B cell (primary cell): ENCODE results near the gene RPTOR. TPM values are rescaled to one million over a fixed set of nuclear protein-coding genes. Genes with fewer than 3 reads are reported as not detected.

ENCODE experiments used
- ATAC-seq: fragments of 200-7000 bp; cut with Tn5 transposase; one replicate; pipeline ENCODE4 v1.10.0; 2021; ENCODE audit warnings: low read depth, mild to moderate bottlenecking, moderate number of reproducible peaks, moderate library complexity
- CTCF ChIA-PET: fragments of 350-600 bp; sonication (Branson Sonifier 250); formaldehyde crosslinking; loops from one replicate; lab custom pipeline; 2021; ENCODE audit warnings: antibody characterized with exemption, inconsistent platforms; lab: Charles Lee
- POLR2A ChIA-PET: fragments of 350-600 bp; sonication (Branson Sonifier 250); formaldehyde crosslinking; loops from one replicate; lab custom pipeline; 2021; ENCODE audit warnings: antibody characterized with exemption; lab: Charles Lee
- DNase-seq: peaks from one replicate; pipeline ENCODE4 v3.0.0; 2013
- H2AFZ ChIP-seq: 2 replicates; pipeline ENCODE4 v1.6.1; 2012; ENCODE audit warnings: mild to moderate bottlenecking, low read depth, low read length; ENCODE audit not compliant: insufficient read depth, poor library complexity, severe bottlenecking
- H3K27ac ChIP-seq, 2 donors: 1 replicate in 1 of 2; 2 replicates in 1 of 2; pipeline ENCODE4 v1.5.1; 2012 to 2013; ENCODE audit warnings: low read length in 2 of 2, mild to moderate bottlenecking in 2 of 2, moderate library complexity in 1 of 2
- H3K27me3 ChIP-seq, 4 experiments: fragments of 200-600 bp in 1 of 4; sonication (generic) in 1 of 4; replicated peaks in 1 of 4; 1 replicate in 2 of 4; 2 replicates in 2 of 4; pipeline versions ENCODE4 v1.6.1 to v1.7.0; 2013 to 2016; ENCODE audit warnings: low read length in 3 of 4, mild to moderate bottlenecking in 2 of 4, mixed read lengths in 1 of 4, moderate library complexity in 1 of 4; ENCODE audit not compliant: insufficient read depth in 4 of 4, control insufficient read depth in 3 of 4; ENCODE audit errors: control extremely low read depth in 1 of 4
- H3K36me3 ChIP-seq, 2 experiments: replicated peaks in 1 of 2; 1 replicate in 1 of 2; 2 replicates in 1 of 2; pipeline versions ENCODE4 v1.6.1 to v1.7.1; 2013; ENCODE audit warnings: low read length in 1 of 2; ENCODE audit not compliant: insufficient read depth in 2 of 2, control insufficient read depth in 1 of 2; ENCODE audit errors: control extremely low read depth in 1 of 2, extremely low read depth in 1 of 2
- H3K4me1 ChIP-seq, 2 donors: fragments of 200-600 bp in 1 of 2; sonication (generic) in 1 of 2; 1 replicate in 1 of 2; 2 replicates in 1 of 2; pipeline versions ENCODE4 v1.5.1 to v1.6.1; 2013 to 2017; ENCODE audit warnings: low read length in 2 of 2; ENCODE audit not compliant: control insufficient read depth in 2 of 2, insufficient read depth in 2 of 2
- H3K4me2 ChIP-seq: replicated peaks from 2 replicates; pipeline ENCODE3; 2012; ENCODE audit warnings: mild to moderate bottlenecking, low read depth, low read length; ENCODE audit not compliant: poor library complexity, severe bottlenecking
- H3K4me3 ChIP-seq, 5 experiments: fragments of 200-600 bp in 1 of 5; sonication (generic) in 1 of 5; 1 replicate in 3 of 5; 2 replicates in 2 of 5; pipeline versions ENCODE4 v1.5.1 to v1.7.0; 2011 to 2016; ENCODE audit warnings: low read length in 4 of 5, mild to moderate bottlenecking in 4 of 5, low read depth in 2 of 5, control low read depth in 1 of 5, moderate library complexity in 1 of 5; ENCODE audit not compliant: insufficient read depth in 1 of 5; ENCODE audit errors: control extremely low read depth in 1 of 5, extremely low read depth in 1 of 5
- H3K79me2 ChIP-seq: fragments of 200-600 bp; sonication (generic); one replicate; pipeline ENCODE4 v1.6.0; 2016; ENCODE audit warnings: low read length; ENCODE audit not compliant: control insufficient read depth, insufficient read depth
- H3K9ac ChIP-seq: fragments of 200-600 bp; sonication (generic); 2 replicates; pipeline ENCODE4 v1.6.1; 2017; ENCODE audit warnings: mild to moderate bottlenecking, low read length, moderate library complexity
- H3K9me3 ChIP-seq, 3 donors: one replicate each; pipeline versions ENCODE4 v1.6.1 to v1.7.1; 2013; ENCODE audit warnings: low read length in 2 of 3; ENCODE audit not compliant: control insufficient read depth in 2 of 3, insufficient read depth in 1 of 3; ENCODE audit errors: control extremely low read depth in 1 of 3
- H4K20me1 ChIP-seq: 2 replicates; pipeline ENCODE4 v1.6.0; 2012; ENCODE audit warnings: mild to moderate bottlenecking, low read length; ENCODE audit not compliant: insufficient read depth, control insufficient read depth, poor library complexity, severe bottlenecking
- H3K27ac Mint-ChIP-seq: one replicate; pipeline ENCODE4 v1.8.0; 2021; ENCODE audit warnings: mixed read lengths
- H3K27me3 Mint-ChIP-seq: one replicate; pipeline ENCODE4 v1.8.0; 2021; ENCODE audit warnings: mixed read lengths
- H3K4me1 Mint-ChIP-seq: one replicate; pipeline ENCODE4 v1.8.0; 2021; ENCODE audit warnings: mixed read lengths
- H3K4me3 Mint-ChIP-seq: one replicate; pipeline ENCODE4 v1.8.0; 2021; ENCODE audit warnings: mixed read lengths
- H3K9me3 Mint-ChIP-seq: one replicate; pipeline ENCODE4 v1.8.0; 2022; ENCODE audit warnings: mixed read lengths; ENCODE audit not compliant: insufficient read depth
- CTCF ChIP-seq: fragments of 200-600 bp; IDR thresholded peaks from one replicate; pipeline ENCODE4 v1.8.0; 2022; ENCODE audit warnings: antibody characterized with exemption, mild to moderate bottlenecking
- EZH2 ChIP-seq: IDR thresholded peaks from 2 replicates; pipeline ENCODE4 v1.6.1; 2012; ENCODE audit warnings: borderline replicate concordance, low read depth, mild to moderate bottlenecking, moderate library complexity, low read length; ENCODE audit not compliant: insufficient read depth, poor library complexity, severe bottlenecking
- WGBS: methylation state at CpG from one replicate; pipeline ENCODE4 v1.1.5; 2013; ENCODE audit warnings: missing lambda C conversion rate; ENCODE audit not compliant: insufficient coverage; 5-methylcytosine and 5-hydroxymethylcytosine counted together
- intact Hi-C: fragments of 100-400 bp; cut with micrococcal nuclease; formaldehyde crosslinking; loops from one replicate; pipeline ENCODE4 v1.10.0; 2022
- polyA plus RNA-seq: library from polyadenylated mRNA; depleted of rRNA; stranded (reverse); fragments of >200 nt; gene quantifications from 2 replicates; pipeline ENCODE4 v1.2.3, GENCODE V29; 2012
- total RNA-seq, 2 donors: library from RNA; stranded (reverse); fragments of 120-200 nt in 1 of 2; gene quantifications; 1 replicate in 1 of 2; 2 replicates in 1 of 2; pipeline versions ENCODE4 v1.2.3 to v1.2.4, GENCODE V29; 2013 to 2022

RPTOR gene
- total and polyA plus RNA-seq, 2 donors (not counting 1 experiment from before 2014, with no cell fraction given), result 13.4 to 58.8 TPM

- Histone ChIP-seq H3K4me3 (peak overlapping the region in 3 of 5 experiments; percentile 10 to 46 (median 24)), H3K9ac (peak overlapping the region; percentile 46), H3K9me3 (no peaks in the 10 kb centered on the region), H3K36me3 (no peaks in the 10 kb centered on the region), H2AFZ (no peak overlapping the region), H3K4me1 (peaks cover 27 to 30% of the 10 kb centered on the region in 2 donors), H3K27ac (no peak overlapping the region), H3K79me2 (no peaks in the 10 kb centered on the region), H3K4me2 (peak overlapping the region; percentile 77), H4K20me1 (no peaks in the 10 kb centered on the region), H3K27me3 (no peaks in the 10 kb centered on the region)
- peak overlapping the region; percentile 37 for H3K4me3 Mint-ChIP-seq
- no peak for ATAC-seq
- no peak for TF ChIP-seq EZH2
- no peak for TF ChIP-seq CTCF
- no peaks in the 10 kb centered on the region for H3K27me3 Mint-ChIP-seq
- no peak overlapping the region for H3K27ac Mint-ChIP-seq
- no peak for DNase-seq
- no peaks in the 10 kb centered on the region for H3K9me3 Mint-ChIP-seq
- CTCF ChIA-PET, result interaction anchor here (0.6 to 1.4 kb wide), 5 partner anchors 38 to 295 kb away, joined by 3 to 5 read pairs (median 3); no protein-coding TSS in a partner anchor
- intact Hi-C loops, result no loop called here
- POLR2A ChIA-PET, result no interaction called here
- 79% methylated on average over 14 of the region's 14 CpGs for WGBS
- peaks cover 39% of the 10 kb centered on the region for H3K4me1 Mint-ChIP-seq
Measured at GRCh38 chr17:80872001-80872500, 327.4 kb downstream of the RPTOR start.

- ATAC-seq (no peak), DNase-seq (no peak)
- Histone ChIP-seq H3K9me3 (no peaks in the 10 kb centered on the region), H3K4me2 (peak overlapping the region; percentile 77), H3K79me2 (no peaks in the 10 kb centered on the region), H3K4me3 (no peak overlapping the region), H3K27ac (no peak overlapping the region), H3K36me3 (no peaks in the 10 kb centered on the region), H2AFZ (no peak overlapping the region), H4K20me1 (no peaks in the 10 kb centered on the region), H3K9ac (no peak overlapping the region), H3K27me3 (no peaks in the 10 kb centered on the region), H3K4me1 (peaks cover 33 to 37% of the 10 kb centered on the region in 2 donors)
- 65% methylated on average over 14 of the region's 18 CpGs for WGBS
- no peaks in the 10 kb centered on the region for H3K9me3 Mint-ChIP-seq
- ChIA-PET POLR2A (no interaction called here), CTCF (interaction anchor here (1.4 kb wide), 1 partner anchor 37 kb away, joined by 5 read pairs; no protein-coding TSS in a partner anchor)
- no peak overlapping the region for H3K27ac Mint-ChIP-seq
- TF ChIP-seq CTCF, result no peak
- no peak for TF ChIP-seq EZH2
- H3K4me3 Mint-ChIP-seq, result no peak overlapping the region
- no peaks in the 10 kb centered on the region for H3K27me3 Mint-ChIP-seq
- peaks cover 45% of the 10 kb centered on the region for H3K4me1 Mint-ChIP-seq
- intact Hi-C loops, result no loop called here
Measured at GRCh38 chr17:80872501-80873306, 328.1 kb downstream of the RPTOR start.
